HG03439 (cell line): ENCODE results near the gene DYNC1I1.
A peak's percentile ranks its signal among the peaks of the same experiment; 100 is the strongest.

Experiments used
- ATAC-seq: cut with Tn5 transposase; IDR thresholded peaks from one replicate; pipeline ENCODE4 v1.9.1; 2021; ENCODE audit warnings: mild to moderate bottlenecking, moderate library complexity; ENCODE audit not compliant: unreplicated experiment

The DYNC1I1 gene

GRCh38 chr7:95788884-95789283 lies 16.5 kb downstream of the DYNC1I1 start:
- ATAC-seq: no peak

GRCh38 chr7:95793658-95794057 lies 21.3 kb downstream of the DYNC1I1 start:
- ATAC-seq: no peak

- ATAC-seq: no peak
Measured at GRCh38 chr7:95794917-95795515, 22.7 kb downstream of the DYNC1I1 start.

- no peak for ATAC-seq
Measured at GRCh38 chr7:95796617-95797016, 24.3 kb downstream of the DYNC1I1 start.

GRCh38 chr7:95798401-95798930 lies 26.1 kb downstream of the DYNC1I1 start:
- ATAC-seq: no peak

- ATAC-seq: no peak
Measured at GRCh38 chr7:95800787-95801186, 28.4 kb downstream of the DYNC1I1 start.

GRCh38 chr7:95802270-95802669 lies 29.9 kb downstream of the DYNC1I1 start:
- ATAC-seq: no peak

- ATAC-seq: no peak
Measured at GRCh38 chr7:95804052-95804451, 31.7 kb downstream of the DYNC1I1 start.

- ATAC-seq: no peak
Measured at GRCh38 chr7:95805909-95806308, 33.6 kb downstream of the DYNC1I1 start.

- no peak for ATAC-seq
Measured at GRCh38 chr7:95808396-95808795, 36.0 kb downstream of the DYNC1I1 start.

- ATAC-seq: no peak
Measured at GRCh38 chr7:95811846-95812445, 39.6 kb downstream of the DYNC1I1 start.

- ATAC-seq: no peak
Measured at GRCh38 chr7:95814721-95815120, 42.4 kb downstream of the DYNC1I1 start.

- no peak for ATAC-seq
Measured at GRCh38 chr7:95817866-95818640, 45.7 kb downstream of the DYNC1I1 start.

GRCh38 chr7:95820778-95821177 lies 48.4 kb downstream of the DYNC1I1 start:
- ATAC-seq: no peak

GRCh38 chr7:95822717-95823116 lies 50.4 kb downstream of the DYNC1I1 start:
- no peak for ATAC-seq

- no peak for ATAC-seq
Measured at GRCh38 chr7:95824616-95825015, 52.3 kb downstream of the DYNC1I1 start.

- no peak for ATAC-seq
Measured at GRCh38 chr7:95828824-95829790, 56.8 kb downstream of the DYNC1I1 start.

- peak; percentile 92 for ATAC-seq
Measured at GRCh38 chr7:95840953-95841950, 68.9 kb downstream of the DYNC1I1 start.

- no peak for ATAC-seq
Measured at GRCh38 chr7:95843286-95843685, 70.9 kb downstream of the DYNC1I1 start.

GRCh38 chr7:95845007-95845406 lies 72.7 kb downstream of the DYNC1I1 start:
- ATAC-seq: no peak
